ENCODE data around the gene SLC9A5. TPM values are rescaled to one million over a fixed set of nuclear protein-coding genes. Genes with fewer than 3 reads are reported as not detected.

SLC9A5 gene
- total RNA-seq, 1 donor, result 0.54 TPM

DNA sequence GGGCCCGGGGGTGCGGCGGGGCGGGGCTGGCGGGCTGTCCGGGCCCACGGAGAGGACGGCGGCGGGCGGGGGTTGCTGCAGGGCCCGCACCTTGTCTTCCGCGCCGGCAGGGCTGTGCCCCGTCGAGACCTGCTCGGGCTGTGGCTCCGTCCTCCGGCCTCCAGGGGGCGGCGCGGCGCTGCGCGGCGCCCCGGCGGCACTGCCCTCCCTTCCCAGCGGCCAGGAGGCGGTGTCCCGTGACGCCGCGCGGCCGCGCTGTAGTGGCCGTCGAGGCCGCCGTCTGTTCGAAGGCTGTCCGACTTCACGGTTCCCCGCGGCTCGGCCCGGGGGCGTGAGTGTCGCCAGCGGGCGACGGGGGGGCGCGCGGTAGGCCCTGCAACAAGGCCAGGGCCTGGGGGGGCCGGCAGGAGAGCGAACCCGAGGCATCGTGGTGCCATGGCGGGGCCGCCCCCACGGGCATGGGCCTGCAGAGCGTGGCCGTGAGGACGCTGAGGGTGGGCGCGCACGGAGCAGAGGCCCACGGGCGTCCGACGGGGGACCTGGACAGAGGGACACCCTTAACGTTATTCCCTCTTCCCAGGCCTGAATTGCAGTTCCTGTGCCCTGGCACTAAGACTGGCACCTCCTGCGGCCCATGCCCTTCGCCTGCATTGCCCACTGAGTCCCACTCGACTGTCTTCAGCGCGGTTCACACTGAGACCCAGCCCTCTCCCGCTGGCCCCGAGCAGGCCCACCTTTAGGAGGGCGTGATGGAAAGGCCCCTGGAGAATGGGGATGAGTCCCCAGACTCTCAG lies 30.7 kb downstream of the SLC9A5 start, which contains the start of gene PLEKHG4:
Gene PLEKHG4, plus strand, starts transcription at position 237 of the 794 bp plus-strand sequence. Its CDS starts 513 bp downstream, at position 750.
- DNase-seq (ENCODE audit: low read depth in 2 of 3, low spot score in 2 of 3), result peak; percentile 67 to 86 (median 85)

DNA sequence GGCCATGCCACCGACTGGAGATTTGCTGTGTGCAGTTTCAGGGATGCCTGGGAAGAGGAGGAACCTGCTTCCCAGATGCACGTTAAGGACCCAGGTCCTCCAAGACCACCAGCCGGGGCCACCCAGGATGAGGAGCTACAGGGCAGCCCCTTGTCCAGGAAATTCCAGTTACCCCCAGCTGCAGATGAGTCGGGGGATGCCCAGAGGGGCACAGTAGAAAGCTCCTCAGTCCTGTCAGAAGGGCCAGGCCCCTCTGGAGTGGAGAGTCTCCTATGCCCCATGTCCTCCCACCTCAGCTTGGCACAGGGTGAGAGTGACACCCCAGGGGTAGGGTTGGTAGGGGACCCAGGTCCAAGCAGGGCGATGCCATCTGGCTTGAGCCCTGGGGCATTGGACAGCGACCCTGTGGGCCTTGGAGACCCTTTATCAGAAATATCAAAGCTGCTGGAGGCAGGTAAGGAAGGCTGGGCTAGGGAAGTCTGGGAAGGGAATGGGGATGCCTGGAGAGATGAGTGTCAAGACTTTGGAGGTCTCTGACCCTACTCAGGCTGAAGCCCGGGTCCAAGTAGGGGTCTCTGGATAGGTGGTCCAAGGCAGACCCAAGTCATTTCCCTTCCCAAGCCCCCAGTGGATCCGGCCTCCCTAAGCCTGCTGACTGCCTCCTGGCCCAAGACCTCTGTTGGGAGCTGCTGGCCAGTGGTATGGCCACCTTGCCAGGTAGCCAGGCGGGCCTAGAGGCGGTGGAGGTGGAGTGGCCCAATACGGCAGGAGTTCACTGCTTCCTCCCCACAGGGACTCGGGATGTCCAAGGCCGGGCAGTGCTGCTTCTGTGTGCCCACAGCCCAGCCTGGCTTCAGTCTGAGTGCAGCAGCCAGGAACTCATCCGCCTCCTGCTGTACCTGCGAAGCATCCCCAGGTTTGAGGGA lies 31.6 kb downstream of the SLC9A5 start:
- DNase-seq (ENCODE audit: low read depth in 2 of 3, low spot score in 2 of 3), result no peak

DNA sequence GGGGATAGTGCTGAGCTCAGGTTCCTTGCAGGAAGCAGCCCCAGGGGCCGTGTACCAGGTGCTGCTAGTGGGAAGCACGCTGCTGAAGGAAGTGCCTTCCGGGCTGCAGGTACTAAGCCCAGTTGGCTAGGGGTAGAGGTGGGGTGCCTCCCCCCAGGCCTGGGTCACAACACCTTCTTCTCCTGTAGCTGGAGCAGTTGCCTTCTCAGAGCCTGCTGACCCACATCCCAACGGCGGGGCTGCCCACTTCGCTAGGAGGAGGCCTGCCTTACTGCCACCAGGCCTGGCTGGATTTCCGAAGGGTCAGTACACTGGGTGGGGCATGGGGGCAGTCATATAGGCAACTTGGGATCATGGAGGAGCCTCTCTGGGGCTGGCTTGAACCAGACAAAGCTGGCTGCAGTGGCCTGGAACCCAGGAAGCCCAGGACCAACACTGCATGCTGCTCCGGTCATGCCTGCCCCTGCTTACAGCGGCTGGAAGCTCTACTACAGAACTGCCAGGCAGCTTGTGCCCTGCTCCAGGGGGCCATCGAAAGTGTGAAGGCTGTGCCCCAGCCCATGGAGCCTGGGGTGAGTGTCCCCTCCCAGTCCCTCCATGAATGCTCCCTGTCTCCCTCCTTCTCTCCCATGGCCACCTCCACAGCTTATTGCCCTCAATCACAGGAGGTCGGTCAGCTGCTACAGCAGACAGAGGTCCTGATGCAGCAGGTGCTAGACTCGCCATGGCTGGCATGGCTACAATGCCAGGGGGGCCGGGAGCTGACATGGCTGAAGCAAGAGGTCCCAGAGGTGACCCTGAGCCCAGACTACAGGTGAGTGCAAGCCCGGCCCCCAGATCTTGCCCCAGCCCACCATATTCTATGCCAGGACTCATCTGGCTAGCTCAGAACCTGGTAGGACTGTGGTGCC lies 33.0 kb downstream of the SLC9A5 start:
- DNase-seq (ENCODE audit: low read depth in 2 of 3, low spot score in 2 of 3), result no peak

DNA sequence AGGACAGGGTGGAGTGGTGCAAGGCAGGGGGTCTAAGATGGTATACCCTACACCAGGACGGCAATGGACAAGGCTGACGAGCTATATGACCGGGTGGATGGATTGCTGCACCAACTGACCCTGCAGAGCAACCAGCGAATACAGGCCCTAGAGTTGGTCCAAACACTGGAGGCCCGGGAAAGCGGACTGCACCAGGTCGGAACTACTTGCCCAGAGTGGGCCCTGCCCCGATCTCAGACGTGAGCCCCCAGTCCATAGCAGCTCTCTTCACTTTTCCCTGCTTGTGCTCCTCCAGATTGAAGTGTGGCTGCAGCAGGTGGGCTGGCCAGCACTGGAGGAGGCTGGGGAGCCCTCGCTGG lies 33.6 kb downstream of the SLC9A5 start:
- no peak for DNase-seq (ENCODE audit: low read depth in 2 of 3, low spot score in 2 of 3)

DNA sequence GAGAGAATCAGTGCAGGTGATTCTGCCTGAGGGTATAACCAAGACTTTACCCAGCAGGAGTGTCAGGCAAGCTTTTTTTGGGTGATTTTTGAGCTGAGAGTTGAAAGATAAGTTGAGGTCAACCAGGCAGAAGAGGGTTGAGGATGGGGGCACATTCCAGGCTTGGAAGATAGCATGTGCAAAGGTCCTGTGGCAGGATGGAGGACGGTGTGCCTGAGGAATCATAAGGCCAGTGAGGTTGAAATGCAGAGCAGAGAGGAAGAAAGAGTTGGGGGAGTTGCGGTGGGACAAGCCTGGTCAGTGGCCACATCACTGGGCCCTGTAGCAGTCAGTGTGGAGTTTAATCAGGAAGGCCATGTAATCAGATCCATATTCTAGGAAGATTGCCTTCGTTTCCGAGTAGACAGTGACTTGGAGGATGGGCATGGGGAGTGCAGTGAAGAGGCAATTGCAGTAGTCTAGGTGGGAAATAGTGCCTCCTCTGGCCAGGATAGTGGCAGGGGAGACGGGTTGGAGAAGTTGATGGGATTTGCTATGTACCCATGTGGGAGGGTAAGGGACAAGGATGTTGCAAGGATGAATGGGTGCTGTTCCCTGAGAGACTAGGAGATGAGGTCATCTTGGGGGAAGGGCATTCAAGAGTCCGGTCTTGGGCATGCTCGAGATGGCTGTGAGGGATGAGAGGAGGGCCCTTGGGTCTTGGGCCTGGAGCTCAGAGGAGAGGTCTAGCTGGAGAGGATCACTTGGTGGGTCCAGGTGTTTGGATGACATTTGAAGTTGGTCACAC lies 34.5 kb downstream of the SLC9A5 start:
- no peak for DNase-seq (ENCODE audit: low read depth in 2 of 3, low spot score in 2 of 3)

DNA sequence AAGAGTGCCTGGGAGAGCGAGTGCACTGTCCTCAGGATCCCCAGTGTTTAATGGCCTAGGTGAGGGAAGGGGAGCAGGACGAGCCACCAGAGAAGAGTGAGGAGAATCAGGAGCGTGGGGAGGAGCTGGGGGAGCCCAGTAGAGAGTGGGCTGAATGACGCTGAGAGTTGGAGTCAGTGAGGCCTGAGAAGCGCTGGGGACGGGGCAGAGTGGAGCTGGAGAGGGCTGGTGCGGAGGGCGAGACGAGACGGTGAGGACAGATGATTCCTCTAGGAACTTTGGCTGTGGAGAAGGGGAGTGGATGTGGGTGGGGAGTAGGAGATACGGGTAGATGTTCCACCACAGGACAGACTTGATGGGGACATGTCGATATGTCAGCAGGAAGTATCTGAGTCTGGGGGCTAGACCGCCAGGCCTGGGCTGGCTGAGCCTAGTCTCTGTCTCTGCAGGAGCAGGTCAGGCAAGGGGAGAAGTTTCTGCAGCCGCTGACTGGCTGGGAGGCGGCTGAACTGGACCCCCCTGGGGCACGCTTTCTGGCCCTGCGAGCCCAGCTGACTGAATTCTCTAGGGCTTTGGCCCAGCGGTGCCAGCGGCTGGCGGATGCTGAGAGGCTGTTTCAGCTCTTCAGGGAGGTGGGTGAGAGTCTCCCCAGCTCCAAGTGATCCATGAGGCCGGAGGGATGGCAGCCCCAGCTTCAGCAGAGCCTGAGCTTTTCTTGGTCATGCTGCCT lies 35.2 kb downstream of the SLC9A5 start:
- DNase-seq (ENCODE audit: low read depth in 2 of 3, low spot score in 2 of 3), result no peak

DNA sequence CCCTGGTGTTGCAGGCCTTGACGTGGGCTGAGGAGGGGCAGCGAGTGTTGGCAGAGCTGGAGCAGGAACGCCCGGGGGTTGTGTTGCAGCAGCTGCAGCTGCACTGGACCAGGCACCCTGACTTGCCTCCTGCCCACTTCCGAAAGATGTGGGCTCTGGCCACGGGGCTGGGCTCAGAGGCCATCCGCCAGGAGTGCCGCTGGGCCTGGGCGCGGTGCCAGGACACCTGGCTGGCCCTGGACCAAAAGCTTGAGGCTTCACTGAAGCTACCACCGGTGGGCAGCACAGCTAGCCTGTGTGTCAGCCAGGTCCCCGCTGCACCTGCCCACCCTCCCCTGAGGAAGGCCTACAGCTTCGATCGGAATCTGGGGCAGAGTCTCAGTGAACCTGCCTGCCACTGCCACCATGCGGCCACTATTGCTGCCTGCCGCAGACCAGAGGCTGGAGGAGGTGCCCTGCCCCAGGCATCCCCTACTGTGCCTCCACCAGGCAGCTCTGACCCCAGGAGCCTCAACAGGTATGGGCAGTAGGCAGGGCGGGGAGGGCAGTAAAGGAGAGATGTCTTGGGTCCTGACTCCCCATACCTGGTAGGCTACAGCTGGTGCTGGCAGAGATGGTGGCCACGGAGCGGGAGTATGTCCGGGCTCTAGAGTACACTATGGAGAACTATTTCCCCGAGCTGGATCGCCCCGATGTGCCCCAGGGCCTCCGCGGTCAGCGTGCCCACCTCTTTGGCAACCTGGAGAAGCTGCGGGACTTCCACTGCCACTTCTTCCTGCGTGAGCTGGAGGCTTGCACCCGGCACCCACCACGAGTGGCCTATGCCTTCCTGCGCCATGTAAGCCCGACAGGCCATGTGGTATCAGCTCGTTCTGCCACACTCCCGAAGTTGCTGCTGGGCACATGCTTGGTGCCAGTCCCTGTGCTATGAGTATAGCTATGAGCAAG lies 36.2 kb downstream of the SLC9A5 start:
- DNase-seq (ENCODE audit: low read depth in 2 of 3, low spot score in 2 of 3), result no peak

DNA sequence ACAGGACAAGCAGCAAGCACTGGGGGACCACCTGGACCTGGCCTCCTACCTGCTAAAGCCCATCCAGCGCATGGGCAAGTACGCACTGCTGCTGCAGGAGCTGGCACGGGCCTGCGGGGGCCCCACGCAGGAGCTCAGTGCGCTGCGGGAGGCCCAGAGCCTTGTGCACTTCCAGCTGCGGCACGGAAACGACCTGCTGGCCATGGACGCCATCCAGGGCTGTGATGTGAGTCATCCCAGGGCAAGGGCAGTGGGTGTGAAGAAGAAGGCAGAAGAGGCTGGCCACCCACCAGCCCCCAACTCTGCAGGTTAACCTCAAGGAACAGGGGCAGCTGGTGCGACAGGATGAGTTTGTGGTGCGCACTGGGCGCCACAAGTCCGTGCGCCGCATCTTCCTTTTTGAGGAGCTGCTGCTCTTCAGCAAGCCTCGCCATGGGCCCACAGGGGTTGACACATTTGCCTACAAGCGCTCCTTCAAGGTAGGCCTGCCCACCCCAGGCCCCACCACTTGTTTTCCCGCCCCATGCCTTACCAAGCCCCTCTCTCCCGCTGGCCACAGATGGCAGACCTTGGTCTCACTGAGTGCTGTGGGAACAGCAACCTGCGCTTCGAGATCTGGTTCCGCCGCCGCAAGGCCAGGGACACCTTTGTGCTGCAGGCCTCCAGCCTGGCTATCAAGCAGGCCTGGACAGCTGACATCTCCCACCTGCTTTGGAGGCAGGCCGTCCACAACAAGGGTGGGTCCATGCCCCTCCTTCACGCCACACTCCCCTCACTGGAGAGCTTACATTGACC lies 37.9 kb downstream of the SLC9A5 start:
- no peak for DNase-seq (ENCODE audit: low read depth in 2 of 3, low spot score in 2 of 3)

DNA sequence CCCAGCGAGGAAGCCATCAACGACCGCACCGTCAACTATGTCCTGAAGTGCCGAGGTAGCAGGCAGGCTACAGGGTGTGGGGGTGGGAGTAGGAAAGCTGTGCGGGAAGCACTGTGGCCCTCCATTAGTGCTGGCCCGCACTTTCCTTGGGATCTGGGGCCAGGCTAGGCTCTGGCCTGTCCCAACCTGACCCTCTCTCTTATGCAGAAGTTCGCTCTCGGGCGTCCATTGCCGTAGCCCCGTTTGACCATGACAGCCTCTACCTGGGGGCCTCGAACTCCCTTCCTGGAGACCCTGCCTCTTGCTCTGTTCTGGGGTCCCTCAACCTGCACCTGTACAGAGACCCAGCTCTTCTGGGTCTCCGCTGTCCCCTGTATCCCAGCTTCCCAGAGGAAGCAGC lies 39.2 kb downstream of the SLC9A5 start:
- no peak for DNase-seq (ENCODE audit: low read depth in 2 of 3, low spot score in 2 of 3)

DNA sequence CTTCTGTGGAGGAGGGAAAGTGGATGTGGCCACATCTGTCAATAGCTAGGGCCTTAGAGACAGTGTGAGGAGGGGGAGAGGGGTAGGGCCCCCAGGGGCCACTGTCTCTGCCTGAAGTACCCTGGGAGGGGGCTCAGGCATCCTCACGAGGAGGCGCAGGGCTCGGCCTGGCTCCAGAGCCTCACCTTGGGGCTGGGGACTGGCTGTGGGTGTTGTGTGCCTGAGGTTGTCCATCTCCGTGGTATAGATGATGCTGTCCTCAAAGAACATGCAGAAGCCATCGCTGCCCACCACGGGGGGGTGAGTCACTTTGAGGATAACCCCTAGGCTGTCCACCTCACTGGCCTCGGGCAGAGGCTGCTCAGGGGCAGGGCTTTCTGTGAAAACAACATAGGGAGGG lies 42.7 kb downstream of the SLC9A5 start:
- DNase-seq (ENCODE audit: low read depth in 2 of 3, low spot score in 2 of 3), result no peak

DNA sequence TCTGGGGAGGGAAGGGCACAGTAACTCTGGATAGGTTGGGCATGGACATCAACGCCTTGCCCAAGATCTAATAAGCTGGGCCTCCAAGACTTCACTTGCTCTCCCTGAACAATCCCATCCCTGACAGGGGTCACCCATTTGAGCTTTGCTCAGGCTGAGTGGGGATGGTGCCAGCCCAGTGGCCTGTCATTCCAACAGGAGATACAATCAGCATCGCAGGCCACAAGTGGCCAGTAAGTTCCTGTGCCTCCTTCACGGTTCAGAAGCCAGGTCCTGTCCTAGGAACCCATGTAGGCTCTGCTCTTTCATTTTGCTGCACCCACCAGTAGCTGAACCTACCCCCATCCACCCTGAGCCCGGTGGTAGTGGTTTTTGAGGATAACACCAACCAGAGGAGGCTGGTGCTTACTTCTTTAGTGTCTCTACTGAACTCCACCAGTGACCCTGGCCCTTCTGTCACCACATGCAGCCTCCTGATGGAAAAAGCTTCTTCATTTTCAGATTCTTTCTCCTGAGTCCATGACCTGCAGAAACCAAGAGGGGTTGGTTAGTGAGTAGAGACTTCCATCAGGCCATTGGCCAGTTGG lies 45.5 kb downstream of the SLC9A5 start:
- DNase-seq (ENCODE audit: low read depth in 2 of 3, low spot score in 2 of 3), result no peak

DNA sequence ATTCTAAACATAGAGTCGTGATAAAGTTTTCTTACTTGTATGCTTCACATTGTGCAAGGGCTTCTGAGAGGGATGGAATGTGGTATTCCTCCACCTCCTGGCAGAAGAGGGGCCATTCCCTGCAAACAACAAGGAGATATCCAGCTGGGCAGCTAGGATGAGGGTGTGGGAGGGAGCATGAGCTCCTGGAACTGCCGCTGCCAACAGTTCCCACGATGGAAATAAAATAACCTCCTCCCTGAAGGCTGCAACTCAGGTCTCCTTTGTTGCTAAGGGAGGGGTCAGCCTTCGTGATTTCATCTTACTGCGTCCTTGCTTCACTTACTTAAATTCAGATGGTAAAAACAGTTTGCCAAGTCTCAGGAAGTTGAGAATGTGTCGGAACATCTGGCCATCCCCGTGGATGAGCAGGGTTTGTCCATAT lies 46.2 kb downstream of the SLC9A5 start:
- no peak for DNase-seq (ENCODE audit: low read depth in 2 of 3, low spot score in 2 of 3)

DNA sequence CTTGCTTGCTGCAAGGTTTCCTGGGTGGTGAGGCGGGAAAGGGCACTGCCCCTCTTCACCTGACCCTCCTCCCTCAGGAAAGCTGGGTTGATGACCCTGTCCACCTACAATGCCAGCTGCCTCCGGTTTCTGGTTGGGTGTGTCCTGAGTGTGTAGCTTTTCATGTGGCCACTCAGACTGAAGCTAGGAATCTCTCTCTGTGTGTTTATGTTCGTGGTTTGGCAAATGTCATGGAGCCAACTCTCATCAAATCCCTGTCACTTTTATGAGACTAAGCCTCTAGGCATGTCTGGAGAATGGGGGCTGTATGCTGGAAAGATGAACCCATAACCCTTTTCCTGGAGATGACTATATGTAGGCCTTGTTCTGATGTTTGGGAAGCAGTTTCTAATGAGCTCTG lies 47.6 kb downstream of the SLC9A5 start:
- no peak for DNase-seq (ENCODE audit: low read depth in 2 of 3, low spot score in 2 of 3)

DNA sequence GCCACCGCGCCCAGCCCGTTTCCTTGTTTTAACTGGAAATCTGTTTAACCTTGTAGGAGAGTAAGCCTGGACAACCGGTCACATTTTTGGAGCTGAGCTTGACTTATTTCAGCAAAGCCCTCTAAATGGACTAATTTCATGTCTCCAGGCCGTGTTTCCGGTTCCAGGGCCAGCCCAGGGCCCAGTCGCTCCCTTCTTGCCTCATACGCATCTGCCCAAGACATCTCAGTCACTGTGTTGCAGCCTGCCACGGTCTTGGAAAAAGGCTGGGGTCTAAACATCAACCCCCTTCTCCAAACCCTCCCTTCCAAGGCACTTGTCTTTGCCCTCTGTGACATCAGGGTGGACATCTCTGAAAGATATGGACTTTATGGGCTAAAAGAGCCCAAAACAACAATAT lies 49.5 kb downstream of the SLC9A5 start:
- no peak for DNase-seq (ENCODE audit: low read depth in 2 of 3, low spot score in 2 of 3)

DNA sequence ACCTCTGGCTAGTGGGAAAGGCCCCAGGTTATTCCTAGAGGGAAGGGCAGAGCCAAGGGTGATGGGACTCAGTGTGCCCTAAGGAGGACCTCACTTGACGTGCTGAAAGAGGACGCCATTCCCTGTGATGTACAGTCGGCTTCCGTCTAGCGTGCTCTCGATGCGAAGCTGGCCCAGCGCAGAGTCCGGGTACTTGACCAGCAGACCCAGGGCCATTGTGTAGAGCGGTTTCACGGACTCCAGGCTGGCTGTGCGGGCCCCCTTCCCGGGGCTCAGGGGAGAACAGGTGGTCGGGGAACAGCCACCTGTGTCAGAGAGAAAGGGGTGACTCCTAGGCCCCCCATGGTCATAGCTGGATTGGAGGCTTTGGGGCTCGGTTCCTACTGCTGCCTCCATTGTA lies 50.5 kb downstream of the SLC9A5 start:
- no peak for DNase-seq (ENCODE audit: low read depth in 2 of 3, low spot score in 2 of 3)

DNA sequence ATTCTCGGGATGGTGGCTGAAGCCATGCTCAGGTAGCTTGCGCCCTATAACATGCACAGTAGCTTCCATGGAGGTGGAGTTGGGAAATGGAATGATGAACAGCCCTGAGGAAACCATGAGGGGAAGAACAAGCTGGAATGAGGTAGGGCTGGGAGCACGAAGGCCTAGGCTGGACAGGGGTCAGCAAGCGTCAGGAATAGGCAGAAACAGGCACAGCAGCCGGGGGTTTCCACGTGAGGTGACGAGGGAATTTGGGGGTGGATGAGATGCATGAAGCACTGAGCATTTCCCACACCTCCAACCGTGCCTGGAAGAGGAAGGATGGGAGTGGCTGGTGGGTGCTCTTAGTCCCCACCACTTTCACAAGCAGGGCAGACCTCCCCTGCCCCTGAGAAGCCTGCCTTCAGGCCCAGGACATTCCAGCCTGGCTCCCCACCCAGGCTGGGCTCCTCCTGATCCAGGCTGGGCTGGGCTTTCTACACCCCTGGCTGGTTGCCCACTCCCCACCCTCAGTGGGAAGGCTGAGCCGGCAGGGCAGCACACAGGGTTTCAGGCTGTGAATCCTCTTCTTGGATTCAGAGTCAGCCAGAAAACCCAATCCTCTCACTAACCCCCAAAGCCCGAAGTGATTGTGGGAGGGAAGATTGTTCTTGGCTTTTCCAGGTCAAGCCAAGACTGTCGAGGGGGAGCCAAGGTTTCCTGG lies 52.5 kb downstream of the SLC9A5 start:
- no peak for DNase-seq (ENCODE audit: low read depth in 2 of 3, low spot score in 2 of 3)

All from hematopoietic multipotent progenitor cell (in vitro differentiated cells).